ENCODE data around the gene DOCK6. TPM values are rescaled to one million over a fixed set of nuclear protein-coding genes. Genes with fewer than 3 reads are reported as not detected.

Gene DOCK6
- total RNA-seq, 1 experiment from 2014 or later = 19.4 TPM

DNA sequence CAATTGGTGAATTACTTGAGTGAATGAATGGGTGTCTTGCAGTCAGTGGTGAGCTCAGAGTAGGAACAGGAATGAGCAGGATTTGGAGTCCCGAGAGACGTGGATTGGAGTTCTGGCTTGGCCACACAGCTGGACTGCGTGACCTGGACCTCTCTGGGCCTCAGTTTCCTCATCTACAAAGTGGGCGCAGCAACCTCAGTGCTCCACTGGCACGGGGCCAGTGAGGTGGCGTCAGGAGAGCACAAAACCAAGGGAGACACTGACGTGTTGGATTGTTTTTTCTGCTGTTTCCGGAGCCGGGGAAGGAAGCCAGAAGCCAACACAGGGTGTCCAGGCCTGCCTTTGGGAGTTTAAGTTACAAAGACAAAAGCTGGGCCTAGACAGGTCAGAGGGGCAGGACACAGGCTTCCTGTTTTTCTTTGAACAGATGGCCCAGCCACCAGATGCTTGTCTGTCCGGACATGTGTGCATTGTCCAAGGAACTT lies 6.5 kb upstream of the DOCK6 start:
- Histone ChIP-seq H3K36me3 (ENCODE audit: control insufficient read depth, insufficient read depth, low read length) (no peaks in the 10 kb centered on the region), H3K27ac (ENCODE audit: low read length) (no peak overlapping the region), H3K4me1 (ENCODE audit: control insufficient read depth, insufficient read depth, low read length) (no peaks in the 10 kb centered on the region), H3K4me3 (ENCODE audit: low read depth in 2 of 2, low read length in 2 of 2) (no peak overlapping the region), H3K27me3 (ENCODE audit: control insufficient read depth, insufficient read depth, low read length) (no peaks in the 10 kb centered on the region), H3K9me3 (ENCODE audit: control insufficient read depth, insufficient read depth, low read depth, low read length) (no peaks in the 10 kb centered on the region)
- in situ Hi-C loops (cut with HindIII; ENCODE audit: low pct_unique_long_range_greater_than_20kb, low sequenced_read_pairs) = no loop called here
- intact Hi-C loops (cut with micrococcal nuclease; ENCODE audit: unreplicated experiment) = no loop called here
- POLR2A ChIA-PET = no interaction called here
- DNase-seq (ENCODE audit: low read depth, low spot score) = no peak
- peak; percentile 32; the same call in 1 of the 2 replicates for ATAC-seq
- TF ChIP-seq SIN3A (IDR thresholded peaks at IDR 0.05; ENCODE audit: borderline replicate concordance, insufficient read depth, low read depth, low read length) (no peak), TCF7L2 (IDR thresholded peaks at IDR 0.05; ENCODE audit: low read depth, low read length) (no peak), REST (IDR thresholded peaks at IDR 0.05; ENCODE audit: insufficient read depth in 1 of 2, low read depth in 2 of 2, low read length in 1 of 2) (no peak), POLR2AphosphoS5 (IDR thresholded peaks at IDR 0.05; ENCODE audit: low read depth, low read length) (no peak)
- TF ChIP-seq, protein P1, sequence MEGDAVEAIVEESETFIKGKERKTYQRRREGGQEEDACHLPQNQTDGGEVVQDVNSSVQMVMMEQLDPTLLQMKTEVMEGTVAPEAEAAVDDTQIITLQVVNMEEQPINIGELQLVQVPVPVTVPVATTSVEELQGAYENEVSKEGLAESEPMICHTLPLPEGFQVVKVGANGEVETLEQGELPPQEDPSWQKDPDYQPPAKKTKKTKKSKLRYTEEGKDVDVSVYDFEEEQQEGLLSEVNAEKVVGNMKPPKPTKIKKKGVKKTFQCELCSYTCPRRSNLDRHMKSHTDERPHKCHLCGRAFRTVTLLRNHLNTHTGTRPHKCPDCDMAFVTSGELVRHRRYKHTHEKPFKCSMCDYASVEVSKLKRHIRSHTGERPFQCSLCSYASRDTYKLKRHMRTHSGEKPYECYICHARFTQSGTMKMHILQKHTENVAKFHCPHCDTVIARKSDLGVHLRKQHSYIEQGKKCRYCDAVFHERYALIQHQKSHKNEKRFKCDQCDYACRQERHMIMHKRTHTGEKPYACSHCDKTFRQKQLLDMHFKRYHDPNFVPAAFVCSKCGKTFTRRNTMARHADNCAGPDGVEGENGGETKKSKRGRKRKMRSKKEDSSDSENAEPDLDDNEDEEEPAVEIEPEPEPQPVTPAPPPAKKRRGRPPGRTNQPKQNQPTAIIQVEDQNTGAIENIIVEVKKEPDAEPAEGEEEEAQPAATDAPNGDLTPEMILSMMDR (IDR thresholded peaks at IDR 0.05) = no peak
- no TSS peak for BruUV-seq (replicated peaks)
- CTCF ChIA-PET = no interaction called here

DNA sequence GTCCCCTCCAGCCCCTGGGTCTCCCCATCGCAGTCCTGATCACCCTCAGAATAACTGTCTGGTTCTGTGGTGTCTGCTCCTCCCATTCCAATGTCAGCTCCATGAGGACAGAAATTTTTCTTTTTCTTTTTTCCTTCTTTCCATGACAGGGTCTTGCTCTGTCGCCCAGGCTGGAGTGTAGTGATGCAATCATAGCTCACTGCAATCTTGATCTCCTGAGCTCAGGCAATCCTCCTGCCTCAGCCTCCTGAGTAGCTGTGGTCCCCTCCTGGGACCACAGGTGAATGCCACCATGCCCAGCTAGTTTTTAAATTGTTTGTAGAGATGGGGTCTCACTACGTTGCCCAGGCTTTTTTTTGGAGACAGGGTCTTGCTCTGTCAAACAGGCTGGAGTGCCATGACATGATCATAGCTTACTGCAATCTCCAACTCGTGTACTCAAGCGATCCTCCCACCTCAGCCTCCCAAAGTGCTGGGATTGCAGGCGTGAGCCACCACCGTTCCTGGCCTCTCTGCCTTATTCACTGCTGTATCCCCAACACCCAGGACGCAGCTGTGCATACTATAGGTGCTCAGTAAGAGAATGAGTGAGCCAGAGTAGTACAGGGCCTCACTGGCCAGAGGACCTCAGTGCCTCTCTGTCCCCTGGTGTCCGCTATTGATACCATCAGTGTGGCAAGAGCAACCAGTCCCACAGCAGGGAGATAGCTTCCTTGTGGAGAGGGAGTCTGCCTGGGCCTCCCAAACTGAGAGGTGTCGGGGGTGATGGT lies 5.2 kb upstream of the DOCK6 start:
- no peak overlapping the region for H3K27ac ChIP-seq (ENCODE audit: low read length)
- ChIA-PET POLR2A (no interaction called here), CTCF (no interaction called here)
- H3K9me3 ChIP-seq (ENCODE audit: control insufficient read depth, insufficient read depth, low read depth, low read length) = no peaks in the 10 kb centered on the region
- H3K36me3 ChIP-seq (ENCODE audit: control insufficient read depth, insufficient read depth, low read length) = no peaks in the 10 kb centered on the region
- ATAC-seq (no peak), DNase-seq (ENCODE audit: low read depth, low spot score) (no peak)
- H3K4me3 ChIP-seq (ENCODE audit: low read depth in 2 of 2, low read length in 2 of 2) = no peak overlapping the region
- H3K4me1 ChIP-seq (ENCODE audit: control insufficient read depth, insufficient read depth, low read length) = no peaks in the 10 kb centered on the region; the same call in 1 of the 2 replicates
- BruUV-seq (replicated peaks) = no TSS peak
- H3K27me3 ChIP-seq (ENCODE audit: control insufficient read depth, insufficient read depth, low read length) = no peaks in the 10 kb centered on the region
- TF ChIP-seq TCF7L2 (IDR thresholded peaks at IDR 0.05; ENCODE audit: low read depth, low read length) (no peak), REST (IDR thresholded peaks at IDR 0.05; ENCODE audit: insufficient read depth in 1 of 2, low read depth in 2 of 2, low read length in 1 of 2) (no peak), POLR2AphosphoS5 (IDR thresholded peaks at IDR 0.05; ENCODE audit: low read depth, low read length) (no peak), SIN3A (IDR thresholded peaks at IDR 0.05; ENCODE audit: borderline replicate concordance, insufficient read depth, low read depth, low read length) (no peak)
- TF ChIP-seq, protein P1 (IDR thresholded peaks at IDR 0.05) = no peak
- intact Hi-C loops (cut with micrococcal nuclease; ENCODE audit: unreplicated experiment) = no loop called here
- in situ Hi-C loops (cut with HindIII; ENCODE audit: low pct_unique_long_range_greater_than_20kb, low sequenced_read_pairs) = no loop called here
